Right ventricle myocardium inferior (tissue), 1 donor: ENCODE data around the gene PARS2. TPM values are rescaled to one million over a fixed set of nuclear protein-coding genes. Genes with fewer than 3 reads are reported as not detected.

ENCODE experiments used
- ATAC-seq: fragments of 200-7000 bp; cut with Tn5 transposase; one replicate; pipeline ENCODE4 v1.9.1; 2020; ENCODE audit warnings: mild to moderate bottlenecking, moderate library complexity
- DNase-seq: peaks from one replicate; pipeline ENCODE4 v3.0.0; 2021; ENCODE audit errors: missing footprints
- intact Hi-C: fragments of 100-400 bp; cut with DNase I; formaldehyde crosslinking; loops from one replicate; pipeline ENCODE4 v1.11.0; 2022
- total RNA-seq: library from RNA; stranded (reverse); fragmentation: NEBNext Ultra II Directional; extraction: Animal tissue kit (Norgen Biotek cat#: 25700); gene quantifications from one replicate; pipeline ENCODE4 v1.2.1, GENCODE V29; 2021
- donor health status: DM: no; HTN: yes; CAD: no; lungs with severe emphysema.

Gene PARS2
- total RNA-seq, 1 donor from 2014 or later, result 4.2 TPM

DNA sequence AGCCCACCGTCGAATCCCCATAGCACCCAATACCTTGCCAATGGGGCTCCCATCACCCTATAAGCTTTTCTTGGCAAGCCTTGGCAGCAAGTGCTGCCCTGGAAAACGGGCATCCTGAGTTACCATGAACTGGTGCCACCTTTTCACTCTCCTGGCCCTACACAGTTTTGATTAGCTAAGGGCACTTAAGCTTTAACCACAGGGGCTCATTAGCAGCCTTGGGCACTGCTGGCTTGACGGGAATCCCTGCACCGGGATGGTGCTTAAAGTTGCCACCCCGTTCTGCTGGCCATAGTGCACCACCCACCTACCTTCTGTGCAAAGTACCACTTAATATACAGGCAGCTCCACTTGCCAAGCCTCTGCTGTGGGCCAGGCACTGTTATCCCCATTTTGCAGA, 13.7 kb downstream of the PARS2 start:
- ATAC-seq, result no peak
- intact Hi-C loops, result no loop called here
- no peak for DNase-seq

DNA sequence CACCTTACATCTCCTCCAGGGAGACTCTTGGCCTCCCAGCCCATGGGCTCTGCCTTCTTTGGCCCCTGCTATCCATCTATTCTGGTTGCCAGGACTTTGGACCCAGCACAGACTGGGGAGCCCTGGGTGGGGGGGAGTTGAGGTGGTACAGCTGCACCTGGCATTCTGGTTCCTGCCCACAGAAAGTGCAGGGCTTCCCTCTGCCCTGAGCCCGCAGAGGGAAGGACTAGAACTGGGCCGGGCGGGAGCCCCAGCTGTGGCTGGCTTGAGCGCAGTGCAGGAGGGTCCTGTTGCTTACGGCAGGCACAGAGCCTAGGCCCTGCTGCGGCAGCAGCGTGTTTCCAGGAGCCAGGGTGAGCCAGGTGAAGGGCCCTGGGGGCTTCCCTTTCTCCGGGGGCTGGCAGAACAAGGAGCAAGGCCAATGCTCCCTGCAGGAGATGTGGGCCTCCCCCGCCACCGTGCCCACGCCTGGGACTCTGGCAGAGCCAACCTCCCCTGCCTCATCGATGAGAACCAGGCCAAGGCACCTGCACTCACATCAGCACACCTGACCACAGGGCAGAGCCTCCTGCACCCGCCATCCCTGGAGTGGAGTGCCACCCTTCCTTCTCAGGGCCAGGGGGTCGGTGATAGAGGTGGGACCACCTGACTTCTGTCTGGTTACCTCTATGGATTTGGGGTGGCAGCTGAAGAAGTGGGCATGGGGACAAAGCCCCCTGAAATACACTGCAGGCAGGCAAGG, 16.1 kb downstream of the PARS2 start:
- intact Hi-C loops, result no loop called here
- no peak for ATAC-seq

DNA sequence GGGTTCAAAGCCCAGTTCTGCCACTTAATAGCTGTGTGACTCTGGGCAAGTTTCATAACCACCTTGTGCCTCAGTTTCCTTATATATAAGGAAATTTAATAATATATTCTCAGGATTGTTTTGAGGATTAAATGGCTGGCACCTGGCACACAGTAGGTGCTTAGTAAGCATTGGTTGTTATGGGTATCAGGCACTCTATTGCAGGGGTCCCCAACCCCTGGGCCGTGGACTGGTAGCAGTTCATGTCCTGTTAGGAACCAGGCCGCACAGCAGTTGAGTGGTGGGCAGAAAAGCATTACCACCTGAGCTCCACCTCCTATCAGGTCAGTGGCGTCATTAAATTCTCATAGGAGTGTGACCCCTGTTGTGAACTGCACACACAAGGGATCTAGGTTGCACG, 18.5 kb downstream of the PARS2 start:
- intact Hi-C loops, result no loop called here
- DNase-seq (no peak), ATAC-seq (no peak)

More for the DNA sequence above, 16.1 kb downstream of the PARS2 start:
- DNase-seq, result no peak

DNA sequence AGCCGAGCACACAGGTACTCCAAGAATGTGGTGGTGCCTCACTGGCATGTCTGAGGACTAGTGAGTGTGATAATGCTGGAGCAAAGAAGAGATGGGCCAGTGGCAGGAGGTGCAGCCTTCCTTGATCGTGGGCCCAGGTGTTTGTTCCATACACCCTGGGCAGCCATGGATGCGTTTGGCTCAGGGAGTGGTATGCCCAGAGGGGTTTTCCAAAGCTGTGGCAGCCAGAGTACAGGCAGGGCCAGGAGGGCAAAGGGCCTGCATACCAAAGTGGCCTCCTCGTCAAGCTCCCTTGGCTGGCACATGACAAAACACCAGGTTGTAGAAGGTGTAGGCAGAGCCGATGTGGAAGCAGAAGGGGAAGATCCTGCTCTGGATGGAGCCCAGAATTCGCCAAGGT, 19.0 kb downstream of the PARS2 start:
- no peak for DNase-seq
- ATAC-seq, result no peak
- intact Hi-C loops, result no loop called here

DNA sequence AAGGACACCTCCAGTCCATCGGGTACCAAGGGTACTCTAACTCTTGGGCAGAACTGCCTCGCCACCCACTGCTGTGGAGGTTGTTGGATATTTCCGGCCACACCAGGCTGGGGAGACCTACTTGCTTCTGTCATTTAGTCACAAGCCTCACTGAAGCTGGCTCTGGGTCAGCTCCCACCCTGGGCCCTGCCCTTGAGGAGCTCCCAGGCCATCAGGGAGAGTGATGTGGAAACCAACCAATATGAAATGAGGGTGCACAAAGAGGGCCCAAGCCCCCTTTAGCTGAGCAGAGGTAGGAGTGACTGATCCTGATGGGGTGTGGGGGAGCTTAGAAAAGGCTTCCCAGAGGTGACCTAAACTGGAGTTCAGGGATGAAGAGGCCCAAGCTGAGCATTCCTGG, 19.6 kb downstream of the PARS2 start:
- intact Hi-C loops, result no loop called here
- ATAC-seq (no peak), DNase-seq (no peak)

DNA sequence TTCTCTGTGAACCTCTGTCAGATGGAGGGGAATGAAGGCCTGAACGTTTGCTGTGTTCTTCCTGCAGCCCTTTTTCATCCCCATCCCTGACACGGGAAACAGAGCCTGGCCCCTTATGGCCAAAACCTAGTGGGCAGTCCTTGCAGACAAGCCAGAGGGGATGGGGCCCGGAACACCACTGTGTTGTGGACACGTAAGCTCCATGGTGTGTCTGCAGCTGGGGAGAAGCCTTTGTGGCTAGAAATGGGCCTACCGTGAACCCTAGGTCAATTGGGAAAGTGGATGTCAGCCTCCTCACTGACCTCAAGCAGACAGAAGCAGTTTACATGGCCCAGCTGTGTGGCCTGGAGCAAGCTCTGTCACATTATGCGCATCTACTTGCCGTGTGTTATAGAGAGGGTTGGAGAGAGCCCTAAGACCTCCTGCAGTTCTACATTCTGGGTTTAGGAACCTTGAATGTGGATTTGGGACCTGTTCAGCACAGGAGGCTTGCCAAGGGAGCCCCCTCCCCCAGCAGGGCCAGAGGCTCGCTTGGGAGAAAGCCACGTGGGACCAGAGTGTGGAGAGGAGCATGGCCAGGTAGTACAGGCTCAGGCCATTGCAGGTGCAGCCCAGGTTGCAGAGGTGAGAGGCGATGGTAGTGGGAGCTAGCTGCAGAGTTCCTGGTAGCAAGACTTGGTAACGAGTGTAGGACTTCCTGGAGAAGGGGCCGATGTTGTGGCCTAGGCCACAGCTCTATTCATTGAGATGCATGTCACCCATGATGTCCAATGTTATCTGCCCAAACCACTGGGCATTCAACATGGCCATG, 20.7 kb downstream of the PARS2 start:
- intact Hi-C loops, result no loop called here
- no peak for DNase-seq
- no peak for ATAC-seq

DNA sequence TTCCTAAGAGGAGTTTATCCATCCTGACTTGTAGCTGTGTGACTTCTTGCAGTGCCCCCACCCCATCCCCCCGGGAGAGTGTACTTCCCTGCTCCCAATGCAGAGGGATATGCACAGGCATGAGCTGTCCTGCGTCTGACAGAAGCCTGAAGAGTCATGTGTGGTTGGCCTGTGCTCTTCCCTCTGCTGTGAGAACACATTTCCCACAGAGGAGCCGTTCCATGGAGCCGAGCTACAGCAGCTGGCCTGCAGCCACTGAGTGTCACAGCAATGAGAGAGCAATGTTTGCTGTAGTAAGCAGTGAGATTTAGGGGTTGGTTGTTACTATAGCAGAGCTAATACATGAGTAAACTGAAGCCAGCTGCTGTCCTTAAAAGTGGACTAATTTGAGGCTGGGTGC, 22.0 kb downstream of the PARS2 start:
- ATAC-seq (peak; percentile 24), DNase-seq (no peak)
- intact Hi-C loops, result no loop called here

DNA sequence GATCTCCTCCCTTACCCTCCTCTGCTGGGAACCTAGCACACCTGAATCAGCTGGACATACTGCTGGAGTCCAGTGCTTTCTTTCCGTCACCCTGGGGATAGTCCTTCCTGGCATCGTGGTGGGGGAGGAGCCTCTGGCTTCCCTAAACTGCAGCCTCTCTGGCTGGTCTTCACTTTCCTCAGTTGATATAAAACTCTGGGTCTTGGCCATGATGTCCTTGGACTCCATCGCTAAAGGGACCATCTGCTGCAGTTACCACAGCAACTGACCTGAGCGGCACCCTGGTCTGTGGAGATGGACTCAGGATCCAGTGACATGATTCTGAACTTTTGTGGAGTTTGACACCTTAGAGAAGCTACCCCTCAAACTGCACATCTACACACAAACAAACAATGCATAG, 22.8 kb downstream of the PARS2 start:
- ATAC-seq (no peak), DNase-seq (no peak)
- intact Hi-C loops, result no loop called here

DNA sequence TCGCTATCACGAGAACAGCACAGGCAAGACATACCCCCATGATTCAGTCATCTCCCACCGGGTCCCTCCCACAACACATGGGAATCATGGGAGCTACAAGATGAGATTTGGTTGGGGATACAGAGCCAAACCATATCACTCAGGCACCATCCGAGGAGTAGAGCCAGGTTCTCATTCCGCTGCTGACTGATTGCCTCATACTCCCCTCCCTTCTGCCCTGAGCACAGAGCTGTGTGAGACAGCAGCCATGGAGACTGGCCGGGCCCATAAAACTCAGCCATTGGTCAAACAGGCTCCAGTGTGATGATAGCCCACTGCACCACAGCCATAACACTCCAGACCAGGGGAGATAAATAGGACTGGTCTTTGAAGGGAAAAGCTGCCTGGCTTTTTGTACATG, 26.1 kb downstream of the PARS2 start:
- DNase-seq (no peak), ATAC-seq (no peak)
- intact Hi-C loops, result no loop called here

DNA sequence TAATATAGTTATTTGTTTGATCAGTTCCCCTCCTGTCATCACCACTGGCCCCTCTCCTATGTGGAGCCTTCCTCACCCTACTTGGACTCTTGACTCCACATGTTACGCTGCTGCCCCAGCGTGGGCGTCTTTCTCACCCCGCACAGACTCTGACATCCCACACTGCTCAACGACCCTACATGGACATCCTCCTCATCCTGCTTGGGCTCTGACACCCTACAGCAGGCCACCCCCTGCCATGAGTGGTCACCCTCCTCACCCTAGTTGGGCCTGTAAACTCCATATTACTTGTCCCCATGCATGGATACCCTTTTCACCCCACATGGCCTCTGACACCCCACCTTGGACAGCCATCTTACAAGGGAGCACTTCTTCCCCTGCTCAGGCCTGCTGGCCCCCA, 27.6 kb downstream of the PARS2 start:
- no peak for DNase-seq
- ATAC-seq, result no peak
- intact Hi-C loops, result no loop called here

DNA sequence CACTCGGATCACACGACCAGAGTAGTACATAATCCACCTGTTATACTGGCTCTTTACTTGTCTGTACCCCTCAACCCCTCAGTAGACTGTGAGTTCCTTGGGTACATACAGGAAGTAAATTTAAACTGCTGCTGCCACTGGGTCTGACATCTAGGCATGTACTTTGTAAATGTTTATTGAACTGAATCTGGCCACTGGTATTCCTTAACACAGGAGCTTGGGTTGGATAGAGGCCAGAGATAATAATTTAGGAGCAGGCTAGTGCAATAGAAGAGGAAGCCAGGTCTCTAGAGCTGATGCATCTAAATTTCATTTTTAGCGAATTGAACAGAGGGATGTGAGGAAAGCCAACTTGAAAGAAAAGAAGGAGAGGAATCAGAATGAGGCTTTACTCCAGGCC, 36.3 kb downstream of the PARS2 start:
- no peak for DNase-seq
- ATAC-seq, result no peak
- intact Hi-C loops, result no loop called here

DNA sequence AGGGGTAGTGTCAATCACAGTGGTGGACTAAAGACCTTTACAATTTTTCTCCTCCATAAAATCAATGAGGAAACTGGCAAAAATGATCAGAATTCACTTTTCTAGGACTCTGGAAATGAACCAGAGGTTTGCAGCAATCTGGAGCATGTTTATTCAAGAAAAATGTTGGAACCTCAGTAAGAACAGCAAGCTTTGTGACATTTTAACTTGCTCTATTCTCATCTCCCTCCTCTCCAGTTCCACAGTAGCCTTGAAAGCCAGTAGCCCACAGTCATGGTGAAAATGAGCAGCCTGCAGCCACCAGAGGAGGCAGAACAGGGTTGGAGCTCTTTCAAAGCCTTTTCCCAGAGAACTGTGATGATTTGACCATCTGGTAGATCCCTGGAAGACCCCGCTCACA, 39.6 kb downstream of the PARS2 start:
- ATAC-seq, result no peak
- DNase-seq, result no peak
- intact Hi-C loops, result no loop called here

DNA sequence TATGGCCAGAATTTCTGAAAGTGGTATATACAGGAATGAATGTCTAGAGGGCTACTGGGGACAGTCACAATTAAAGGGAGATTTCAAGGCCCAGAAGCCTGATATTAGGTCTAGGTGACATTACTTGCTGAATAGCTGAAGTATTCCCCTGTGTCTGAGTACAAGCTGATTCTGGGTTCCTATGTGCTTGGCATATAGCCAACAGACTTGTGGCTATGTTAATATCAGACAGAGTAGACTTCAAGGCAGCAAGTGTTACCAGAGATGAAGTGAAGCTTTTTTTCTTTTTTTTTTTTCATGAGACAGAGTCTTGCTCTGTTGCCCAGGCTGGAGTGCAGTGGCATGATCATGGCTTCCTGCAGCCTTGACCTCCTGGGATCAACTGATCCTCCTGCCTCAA, 40.3 kb downstream of the PARS2 start:
- intact Hi-C loops, result no loop called here
- DNase-seq (no peak), ATAC-seq (no peak)

DNA sequence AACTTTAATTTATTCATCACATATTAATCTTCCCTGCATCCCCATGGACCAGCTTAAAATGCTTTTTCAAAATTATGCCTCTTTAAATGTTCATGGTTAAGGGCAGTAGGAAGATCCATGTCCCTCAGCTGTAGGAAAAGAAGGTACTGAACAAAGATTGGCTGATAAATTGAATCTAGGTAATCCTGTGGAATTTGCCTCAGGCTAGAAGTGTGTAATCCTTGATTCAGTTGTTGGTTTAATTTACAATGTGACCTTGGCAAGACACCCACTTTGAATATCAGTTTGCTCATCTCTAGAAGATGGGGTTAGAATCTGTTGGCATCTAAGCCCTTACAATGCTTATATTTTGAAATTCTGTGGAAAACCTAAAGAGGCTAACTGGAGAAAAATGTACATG, 42.6 kb downstream of the PARS2 start:
- ATAC-seq, result no peak
- no peak for DNase-seq
- intact Hi-C loops, result loop anchor here (2.0 kb wide), 1 partner anchor 51 kb away; no protein-coding TSS in a partner anchor

DNA sequence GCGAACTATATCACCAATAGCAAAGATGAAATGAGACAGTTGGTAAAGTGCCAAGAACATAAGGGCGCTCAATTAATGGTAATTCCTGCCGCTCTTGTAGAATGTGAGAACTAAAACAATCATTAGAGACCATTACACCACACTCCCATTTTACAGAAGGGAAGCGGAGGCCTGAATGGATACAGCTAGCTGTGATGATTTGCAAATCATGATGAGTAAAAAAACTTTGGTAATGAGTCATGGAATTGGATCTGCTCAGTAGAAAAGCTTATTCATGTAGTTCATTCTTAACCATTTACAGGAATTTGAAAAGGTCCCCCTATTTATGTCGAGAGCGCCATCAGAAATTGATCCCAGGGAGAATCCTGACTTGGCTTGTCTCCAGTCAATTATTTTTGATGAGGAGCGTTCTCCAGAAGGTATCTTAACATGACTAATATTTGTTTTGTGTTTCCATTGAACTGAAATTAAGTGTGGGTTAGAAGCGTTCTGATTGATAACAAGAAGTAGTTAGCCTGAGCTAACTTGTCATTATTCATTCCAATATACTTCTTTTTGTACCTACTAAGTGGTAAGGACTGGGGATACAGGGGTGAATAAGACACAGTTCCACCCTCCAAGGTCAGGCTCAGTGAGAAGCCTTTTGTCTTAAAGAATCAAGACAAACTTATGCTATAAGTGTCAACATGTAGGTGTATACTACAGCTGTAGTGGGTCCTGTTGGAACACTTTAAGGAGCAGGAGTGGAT, 47.9 kb downstream of the PARS2 start:
- no peak for ATAC-seq
- no peak for DNase-seq
- intact Hi-C loops, result loop anchor here (5.0 kb wide), 2 partner anchors 46 to 169 kb away; partner anchors contain the start of genes ACOT11 and PARS2

DNA sequence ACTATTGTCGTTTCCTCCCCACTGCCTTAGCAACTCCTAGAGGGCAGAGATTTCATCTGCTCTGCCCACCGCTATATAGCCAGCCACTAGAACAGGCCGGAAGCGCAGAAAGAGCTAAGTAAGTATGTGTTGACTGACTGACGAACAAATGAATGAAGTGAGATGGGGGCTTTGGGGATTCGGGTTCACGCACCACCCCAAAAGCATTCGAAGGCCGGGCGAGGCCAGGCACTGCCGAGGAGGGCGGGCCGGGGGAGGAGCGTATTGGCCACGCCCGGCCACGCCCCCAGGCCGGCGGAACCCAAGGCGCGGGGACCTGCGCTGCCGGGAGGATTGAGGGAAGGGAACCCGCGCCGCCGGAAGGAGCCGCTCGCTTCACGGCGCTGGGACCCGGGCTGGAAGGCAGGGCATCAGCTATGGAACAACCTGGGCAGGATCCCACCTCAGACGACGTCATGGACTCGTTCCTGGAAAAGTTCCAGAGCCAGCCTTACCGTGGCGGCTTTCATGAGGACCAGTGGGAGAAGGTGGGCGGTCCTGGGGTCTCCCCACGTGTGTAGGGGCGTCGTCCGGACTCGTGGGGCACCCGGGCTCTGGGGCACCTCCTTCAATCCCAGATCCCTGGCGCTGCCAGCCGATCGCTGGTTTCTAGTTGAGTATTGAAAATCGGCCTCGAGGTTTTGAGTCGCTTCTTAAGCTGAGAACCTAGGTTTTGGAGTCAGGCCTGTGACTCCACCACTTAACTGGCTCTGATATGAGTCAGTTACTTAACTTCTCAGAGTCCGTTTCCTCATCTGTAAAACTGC, 48.6 kb downstream of the PARS2 start, which contains the start of gene TTC4:
TSS of gene TTC4 (plus strand) at position 369 of the 806 bp plus-strand sequence. CDS start at position 417, 48 bp downstream.
- ATAC-seq (peak; percentile 99), DNase-seq (peak; percentile 93)
- intact Hi-C loops, result loop anchor here (5.0 kb wide), 2 partner anchors 47 to 168 kb away; partner anchors contain the start of genes ACOT11 and PARS2

DNA sequence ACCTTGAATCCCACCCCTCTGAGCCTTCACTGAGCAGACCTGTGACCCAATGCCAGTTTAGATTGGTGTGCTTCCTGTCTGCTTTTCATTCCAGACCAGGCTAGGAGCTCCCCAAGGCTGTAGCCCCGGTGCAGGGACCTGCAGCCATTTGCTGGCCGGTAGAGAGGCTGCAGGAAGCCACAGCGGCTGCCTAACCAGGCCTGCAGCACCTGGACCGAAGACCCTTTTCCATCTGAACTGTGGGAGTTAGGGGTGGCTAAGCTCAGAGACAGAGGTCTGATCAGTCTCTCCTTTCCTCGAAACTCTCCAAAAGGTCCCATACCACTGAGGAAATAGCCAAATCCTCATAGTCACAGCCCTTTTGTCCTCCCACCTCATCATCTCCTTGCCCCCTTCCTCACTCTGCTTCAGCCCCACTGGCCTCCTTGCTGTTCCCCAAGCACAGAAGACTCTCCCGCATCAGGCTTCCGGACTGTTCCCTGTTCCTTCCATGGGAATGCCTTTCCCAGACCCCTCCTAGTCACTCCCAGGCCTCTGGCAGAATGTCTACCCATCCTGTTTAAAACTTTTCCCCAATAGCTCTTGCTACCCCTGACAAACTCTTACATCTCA, 49.3 kb downstream of the PARS2 start:
- no peak for DNase-seq
- intact Hi-C loops, result loop anchor here (5.0 kb wide), 2 partner anchors 47 to 168 kb away; partner anchors contain the start of genes ACOT11 and PARS2

DNA sequence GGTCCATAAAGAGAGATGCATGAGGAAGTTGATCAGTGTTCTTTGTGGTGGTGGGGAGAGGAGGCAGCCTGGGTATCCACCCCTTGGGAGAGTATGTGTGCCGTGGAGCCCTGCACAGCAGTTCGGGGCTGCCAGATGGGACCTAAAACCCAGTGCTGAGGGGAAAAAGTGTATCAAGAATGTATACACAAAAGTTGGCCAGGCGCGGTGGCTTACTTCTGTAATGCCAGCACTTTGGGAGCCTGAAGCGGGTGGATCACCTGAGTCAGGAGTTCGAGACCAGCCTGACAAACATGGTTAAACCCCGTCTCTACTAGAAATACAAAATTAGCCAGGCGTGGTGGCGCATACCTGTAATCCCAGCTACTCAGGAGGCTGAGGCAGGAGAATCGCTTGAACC, 52.8 kb downstream of the PARS2 start:
- no peak for ATAC-seq
- no peak for DNase-seq
- intact Hi-C loops, result no loop called here

More for the DNA sequence above, 49.3 kb downstream of the PARS2 start:
- ATAC-seq, result no peak
